HG03025 (cell line): ENCODE measurements around the gene ADPRM.

Experiments
- ATAC-seq: cut with Tn5 transposase; IDR thresholded peaks from one replicate; pipeline ENCODE4 v1.9.1; 2021; ENCODE audit warnings: mild to moderate bottlenecking, moderate library complexity; ENCODE audit not compliant: unreplicated experiment, low FRiP score

The ADPRM gene

DNA sequence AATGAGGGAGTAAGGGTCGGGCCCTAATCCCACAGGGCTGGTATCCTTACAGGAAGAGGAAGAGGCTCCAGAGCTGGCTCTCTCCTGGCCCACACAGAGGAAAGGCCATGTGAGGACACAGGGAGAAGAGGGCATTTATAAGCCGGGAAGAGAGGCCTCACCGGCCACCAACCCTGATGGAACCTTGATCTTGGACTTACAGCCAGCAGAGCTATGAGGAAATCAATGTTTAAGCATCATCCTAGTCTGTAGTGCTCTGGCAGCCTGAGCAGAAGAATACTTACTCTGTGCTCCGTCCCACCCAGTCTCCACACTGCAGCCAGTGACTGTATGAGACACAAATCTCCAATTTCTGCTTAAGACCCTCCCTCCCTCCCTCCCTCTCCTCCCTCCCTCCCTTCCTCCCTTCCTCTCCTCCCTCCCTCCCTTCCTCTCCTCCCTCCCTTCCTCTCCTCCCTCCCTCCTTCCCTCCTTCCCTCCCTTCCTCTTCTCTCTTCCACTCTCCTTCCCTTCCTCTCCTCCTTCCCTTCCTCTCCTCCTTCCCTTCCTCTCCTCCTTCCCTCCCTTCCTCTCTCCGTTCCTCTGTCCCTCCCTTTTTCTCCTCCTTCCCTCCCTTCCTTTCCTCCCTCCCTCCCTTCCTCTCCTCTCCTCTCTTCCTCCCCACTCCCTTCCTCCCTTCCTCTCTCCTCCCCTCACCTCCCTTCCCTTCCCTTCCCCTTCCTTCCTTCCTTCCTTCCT is 41.3 kb downstream of the ADPRM start:
- no peak for ATAC-seq

DNA sequence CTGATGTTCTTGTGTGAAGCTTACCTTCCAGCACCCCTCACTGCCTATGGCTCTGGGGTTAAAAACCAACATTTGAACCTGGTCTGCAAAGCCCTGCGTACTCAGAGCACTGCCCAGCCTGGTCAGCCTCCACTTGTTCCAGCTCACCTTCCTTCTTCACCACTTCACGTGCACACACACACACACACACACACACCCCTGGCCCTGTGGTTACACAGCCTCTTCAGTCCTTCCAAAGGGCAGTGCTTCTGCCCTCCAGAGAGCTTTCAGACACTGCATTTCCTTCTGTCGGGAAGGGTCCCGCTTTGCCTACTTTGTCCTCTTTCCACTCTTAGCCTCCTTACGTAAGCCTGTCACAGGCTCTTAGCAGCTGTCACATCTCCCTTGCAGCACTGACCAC is 42.0 kb downstream of the ADPRM start:
- no peak for ATAC-seq

DNA sequence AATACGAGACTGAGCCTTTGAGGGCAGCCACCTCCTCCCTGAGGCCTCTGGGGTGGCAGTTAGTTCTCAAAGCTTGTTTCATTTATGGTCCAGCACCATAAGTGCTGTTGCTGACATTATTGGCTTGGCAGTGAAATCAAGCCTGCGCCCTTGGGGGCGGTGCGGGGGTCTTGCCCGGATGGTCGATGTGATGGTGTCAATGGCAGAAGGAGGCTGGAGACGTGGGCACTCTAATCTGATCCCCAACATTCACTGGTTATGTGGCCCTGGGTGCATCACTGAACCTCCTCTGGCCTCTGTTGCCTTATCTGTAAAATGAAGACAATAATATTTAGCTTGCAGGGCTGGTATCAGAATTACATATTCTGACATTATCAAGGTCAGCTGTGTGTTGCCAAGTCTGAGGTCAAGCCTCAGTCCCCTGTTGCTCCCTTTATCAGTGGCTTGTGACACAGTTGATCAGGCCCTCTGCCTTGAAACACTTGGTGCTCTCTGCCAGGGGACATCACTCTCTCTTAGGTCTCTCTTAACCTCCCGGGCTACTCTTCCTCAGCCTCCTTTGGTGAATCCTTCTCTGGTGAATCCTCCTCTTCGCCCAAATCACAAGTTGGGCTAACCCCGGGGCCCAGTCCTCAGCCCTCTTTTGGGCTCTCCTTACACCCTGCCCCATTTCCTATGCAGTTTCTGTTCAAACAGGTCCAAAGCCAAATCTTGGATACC is 44.2 kb downstream of the ADPRM start:
- no peak for ATAC-seq

DNA sequence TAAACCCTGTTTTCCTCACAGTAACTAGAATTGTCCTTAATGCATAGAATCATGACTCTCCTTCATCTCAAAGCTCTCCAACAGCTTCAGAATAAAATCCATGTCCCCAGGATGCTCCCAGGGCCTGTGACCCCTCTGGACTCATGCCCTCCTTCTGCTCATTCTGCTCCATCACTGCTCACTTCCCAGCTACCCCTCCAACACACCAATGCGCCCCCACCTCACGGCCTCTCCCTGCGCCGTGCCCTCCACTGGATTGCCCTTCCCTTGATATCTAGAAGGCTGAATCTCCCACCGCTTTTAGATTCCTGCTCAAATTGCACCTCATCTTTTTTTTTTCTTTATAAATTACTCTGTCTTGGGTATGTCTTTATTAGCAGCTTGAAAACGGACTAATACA is 45.0 kb downstream of the ADPRM start:
- ATAC-seq: no peak

DNA sequence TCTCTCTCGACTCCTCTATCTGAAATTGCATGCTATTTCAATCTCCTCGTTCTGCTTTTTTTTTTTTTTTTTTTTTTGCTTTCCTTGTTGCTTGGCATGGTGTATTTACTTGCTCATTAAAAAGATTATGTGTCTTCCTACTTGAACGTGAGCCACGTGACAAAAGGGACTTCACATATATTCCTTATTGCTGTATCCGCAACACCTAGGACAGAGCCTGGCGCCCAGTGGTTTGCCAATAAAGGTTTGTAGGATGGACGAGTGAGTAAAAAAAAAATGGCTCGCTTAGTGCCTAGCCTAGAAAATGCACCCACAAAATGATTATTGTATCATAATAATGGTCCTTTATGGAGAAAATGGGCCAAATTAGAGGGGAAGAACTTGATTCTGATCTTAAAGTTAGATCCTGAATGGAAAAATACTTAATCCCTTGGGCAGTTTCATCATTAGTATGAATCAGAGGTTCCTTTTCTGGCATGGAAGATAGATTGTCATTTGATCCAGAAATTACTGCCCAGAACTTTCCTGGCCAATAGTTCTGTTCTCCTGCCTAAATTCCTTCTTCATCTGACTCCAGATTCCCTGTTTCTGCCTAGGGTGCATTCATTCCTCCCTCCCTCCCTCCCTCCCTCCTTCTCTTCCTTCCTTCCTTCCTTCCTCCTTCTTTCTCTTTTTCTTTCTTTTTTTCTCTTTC is 46.1 kb downstream of the ADPRM start:
- ATAC-seq: no peak

DNA sequence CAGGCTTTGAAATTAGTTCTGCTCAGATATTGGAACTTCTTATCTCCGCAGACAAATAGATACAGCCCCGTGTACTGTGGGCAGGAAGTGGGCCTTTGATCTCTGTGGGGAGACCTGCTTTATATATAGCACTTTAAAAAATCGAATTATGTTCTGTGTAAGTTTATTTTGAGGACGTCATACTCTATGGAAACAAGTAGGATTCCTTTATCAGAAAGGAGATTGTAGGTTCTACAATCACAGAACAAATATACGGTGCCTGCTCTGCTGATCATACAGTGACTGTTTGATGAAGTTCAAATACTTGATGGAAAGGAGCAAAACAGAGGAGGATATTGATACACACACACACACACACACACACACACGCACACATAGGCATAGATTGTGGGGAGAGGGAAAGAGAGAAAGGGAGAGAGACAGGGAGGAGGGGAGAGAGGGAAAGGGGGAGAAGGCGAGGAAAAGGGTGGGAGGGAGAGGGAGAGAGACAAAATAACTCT is 47.2 kb downstream of the ADPRM start:
- ATAC-seq: no peak

DNA sequence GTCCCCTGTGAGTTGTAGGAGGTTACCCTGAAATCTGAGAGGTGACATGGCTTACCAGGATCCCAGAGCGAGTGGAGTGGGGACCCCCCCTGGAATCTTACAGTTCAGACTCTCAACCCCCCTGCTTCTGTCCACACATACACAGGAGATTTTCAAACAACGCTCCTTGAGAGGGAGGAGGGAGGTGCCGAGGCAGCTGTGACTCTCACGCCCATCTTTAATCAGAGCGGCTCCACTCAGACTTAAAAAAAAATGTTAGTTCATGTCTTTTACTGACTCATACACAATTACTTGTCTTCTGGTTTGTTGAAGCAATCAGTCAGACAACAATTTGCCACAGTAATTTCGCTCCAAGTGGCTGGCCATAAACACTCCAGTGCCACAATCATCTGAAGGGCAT is 47.8 kb downstream of the ADPRM start:
- no peak for ATAC-seq

DNA sequence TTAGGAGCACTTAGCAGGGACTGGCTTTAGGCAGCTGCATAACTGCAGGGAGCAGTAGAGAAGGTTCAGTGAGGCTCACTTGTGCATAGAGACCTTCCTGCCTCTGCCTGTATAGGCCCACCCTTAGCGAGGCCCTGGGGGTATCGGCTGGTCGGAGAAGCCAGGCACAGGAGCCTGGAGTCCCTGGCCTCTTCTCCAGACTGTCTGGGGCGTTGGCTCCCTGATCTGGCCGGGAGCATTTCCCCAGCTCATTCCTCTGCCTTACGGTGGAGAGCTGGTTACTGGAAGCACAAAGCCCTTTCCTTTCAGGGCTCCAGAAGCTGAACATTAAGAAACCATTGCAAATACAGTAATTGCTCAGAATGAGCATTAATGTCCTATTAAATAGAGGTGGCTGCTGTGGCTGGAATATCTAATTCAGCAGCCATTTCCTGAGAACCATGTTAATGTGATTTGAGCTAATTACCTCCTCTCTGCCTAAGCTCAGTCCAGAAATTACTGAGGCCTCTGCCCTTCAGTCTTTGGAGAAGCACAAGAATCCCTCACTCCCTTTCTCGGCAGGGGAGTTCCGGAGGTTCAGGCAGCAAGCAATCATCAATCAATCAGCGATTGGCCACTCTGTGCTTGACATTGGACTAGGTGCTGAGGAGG is 51.3 kb downstream of the ADPRM start:
- no peak for ATAC-seq

DNA sequence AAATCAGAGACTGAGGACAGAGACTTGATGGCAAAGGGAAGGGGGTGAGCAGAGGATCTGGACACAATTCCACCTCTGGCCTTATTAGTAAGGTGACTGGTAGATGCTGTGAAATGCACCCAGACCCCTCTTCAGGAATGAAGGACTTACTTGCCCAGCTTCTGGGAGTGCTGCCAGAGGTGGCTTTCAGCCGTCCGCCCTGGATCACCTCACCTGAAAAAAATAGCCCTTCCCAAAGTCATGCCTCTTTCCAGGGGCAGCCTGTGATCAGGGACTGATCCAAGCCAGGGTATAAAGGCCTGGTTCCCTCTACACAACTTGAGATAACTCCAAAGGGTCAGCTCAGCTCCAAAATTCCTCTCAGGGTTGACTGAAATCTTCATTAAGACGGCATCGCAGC is 52.8 kb downstream of the ADPRM start:
- no peak for ATAC-seq

DNA sequence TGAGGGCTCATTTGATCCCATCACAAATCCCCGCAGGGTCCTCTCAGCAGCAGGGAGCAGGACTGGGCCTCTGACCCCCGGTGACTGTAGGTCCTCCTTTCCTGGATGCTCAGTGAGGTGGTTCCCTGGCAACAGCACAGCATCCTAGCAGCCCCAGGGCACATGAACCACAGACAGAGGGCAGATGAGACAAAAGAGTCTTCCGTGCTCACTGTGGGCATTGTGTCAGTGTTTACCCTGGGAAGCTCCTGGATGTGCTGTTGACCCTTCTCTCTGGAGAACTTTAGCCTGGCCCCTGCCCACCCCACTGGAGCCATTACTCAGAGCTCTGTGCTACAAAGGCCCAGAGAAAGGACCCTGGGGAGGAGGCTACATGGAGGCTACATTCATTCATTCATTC is 54.2 kb downstream of the ADPRM start:
- no peak for ATAC-seq

DNA sequence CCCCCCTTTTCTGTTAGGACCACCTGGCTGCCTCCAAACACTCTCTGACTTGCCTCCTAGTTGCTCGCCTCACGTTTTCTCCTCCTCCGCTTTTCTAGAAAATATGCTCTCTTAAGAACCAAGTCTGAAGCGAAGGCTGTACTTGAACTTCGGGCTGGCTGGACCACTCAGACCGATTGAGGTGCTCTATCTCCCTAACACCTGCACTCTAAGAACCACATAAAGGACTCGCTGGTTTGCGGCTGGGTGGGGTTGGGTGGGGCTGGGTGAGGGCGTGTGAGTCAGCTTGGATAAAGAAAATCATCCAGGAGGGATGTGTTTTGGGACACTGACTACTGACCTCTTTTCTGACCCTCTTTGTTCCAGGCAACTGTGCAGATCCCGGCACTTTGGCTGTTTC is 55.3 kb downstream of the ADPRM start:
- ATAC-seq: no peak

DNA sequence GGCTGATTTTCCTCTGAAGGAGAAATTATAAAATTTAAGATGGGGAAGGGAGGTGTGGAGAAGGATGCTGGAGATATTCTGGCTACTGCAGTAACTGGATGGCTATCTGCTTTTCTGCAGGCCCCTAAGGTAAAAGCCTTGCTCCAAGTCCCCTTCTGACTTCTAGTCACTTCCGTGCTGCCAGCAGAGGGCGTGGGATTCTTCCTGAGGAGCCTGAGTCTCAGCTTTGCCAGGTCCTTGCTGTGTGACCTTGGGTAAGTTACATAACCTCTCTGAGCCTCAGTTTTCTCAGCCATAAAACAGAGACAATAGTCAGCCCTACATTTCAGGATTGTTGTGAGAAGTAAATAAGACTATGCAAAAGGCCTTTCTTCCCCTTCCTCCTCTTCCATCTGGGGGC is 56.7 kb downstream of the ADPRM start:
- no peak for ATAC-seq

DNA sequence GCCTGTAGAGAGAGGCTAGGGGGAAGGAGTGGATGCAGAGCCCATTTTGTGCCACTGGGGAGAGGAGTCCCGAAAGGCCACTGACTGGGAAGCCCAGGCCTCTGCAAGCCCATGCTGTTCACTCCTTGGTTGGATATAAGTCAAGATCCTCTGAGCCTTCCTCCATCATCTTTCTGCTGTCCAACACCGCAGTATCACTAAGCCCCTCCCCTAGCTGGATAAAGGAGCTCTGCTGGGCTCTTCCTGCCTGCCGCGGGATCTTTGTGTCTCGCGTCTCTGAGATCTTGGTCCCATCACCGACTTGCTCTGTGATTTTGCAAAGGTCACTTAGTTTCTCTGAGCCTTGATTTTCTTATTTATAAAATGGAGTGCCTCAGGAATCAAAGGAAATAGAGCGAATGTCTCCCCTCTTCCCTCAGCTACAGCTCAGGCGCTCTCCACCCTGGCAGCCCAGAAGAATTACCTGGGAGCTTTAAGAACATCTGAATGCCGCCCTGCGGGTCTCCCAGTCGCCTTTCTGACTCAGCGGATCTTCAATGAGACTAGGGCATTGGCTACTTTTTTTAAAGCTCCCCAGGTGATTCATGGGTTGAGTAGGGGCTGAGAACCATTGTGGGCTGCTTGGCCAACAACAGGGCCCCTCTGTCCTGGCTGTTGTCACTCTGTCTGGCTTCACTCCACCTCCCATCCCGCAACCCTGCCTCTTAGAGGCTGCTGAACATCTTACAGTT is 57.6 kb downstream of the ADPRM start:
- no peak for ATAC-seq

DNA sequence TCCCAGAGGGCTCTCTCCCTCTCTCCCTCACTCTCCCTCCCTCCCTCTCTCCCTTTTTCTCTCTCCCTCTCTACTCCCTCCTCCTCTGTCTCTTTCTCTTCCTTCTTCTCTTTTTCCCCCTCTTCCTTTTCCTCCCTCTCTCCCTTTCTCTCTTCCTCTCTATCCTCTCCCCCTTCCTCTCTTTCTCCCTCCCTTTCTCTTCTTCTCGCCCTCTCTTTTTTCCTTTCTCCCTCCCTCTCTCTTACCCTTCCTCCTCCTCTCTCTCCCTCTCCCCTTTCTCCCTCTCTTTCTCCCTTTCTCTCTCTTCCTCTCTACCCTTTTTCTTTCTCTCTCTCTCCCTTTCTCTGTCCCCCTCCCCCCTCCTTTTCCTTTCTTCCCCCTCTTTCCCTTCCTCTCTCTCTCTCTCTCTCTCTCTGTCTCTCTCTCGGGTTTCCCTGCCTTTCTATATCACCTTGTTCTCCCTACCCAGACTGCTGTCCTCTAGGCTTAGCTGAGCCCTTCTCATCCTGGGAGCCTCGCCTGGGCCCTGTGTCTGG is 58.3 kb downstream of the ADPRM start:
- ATAC-seq: no peak

DNA sequence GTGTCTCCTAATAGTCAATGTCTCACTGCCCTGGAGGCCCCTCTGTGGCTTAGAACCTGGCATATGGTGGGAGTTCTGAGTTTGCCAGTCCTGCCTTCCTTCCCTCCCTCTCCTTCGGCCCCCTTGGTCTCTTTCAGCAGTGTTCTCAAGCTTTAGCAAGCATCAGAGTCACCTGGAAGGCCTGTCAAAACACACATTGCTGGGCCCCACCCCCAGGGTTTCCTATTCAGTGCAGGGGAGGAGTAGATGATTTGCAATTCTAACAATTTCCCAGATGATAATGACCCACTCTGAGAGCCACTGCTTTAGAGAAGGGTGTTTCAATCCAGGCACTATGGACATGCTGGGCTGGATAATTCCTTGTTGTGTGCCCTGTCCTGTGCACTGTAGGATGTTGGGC is 58.8 kb downstream of the ADPRM start:
- ATAC-seq: no peak

DNA sequence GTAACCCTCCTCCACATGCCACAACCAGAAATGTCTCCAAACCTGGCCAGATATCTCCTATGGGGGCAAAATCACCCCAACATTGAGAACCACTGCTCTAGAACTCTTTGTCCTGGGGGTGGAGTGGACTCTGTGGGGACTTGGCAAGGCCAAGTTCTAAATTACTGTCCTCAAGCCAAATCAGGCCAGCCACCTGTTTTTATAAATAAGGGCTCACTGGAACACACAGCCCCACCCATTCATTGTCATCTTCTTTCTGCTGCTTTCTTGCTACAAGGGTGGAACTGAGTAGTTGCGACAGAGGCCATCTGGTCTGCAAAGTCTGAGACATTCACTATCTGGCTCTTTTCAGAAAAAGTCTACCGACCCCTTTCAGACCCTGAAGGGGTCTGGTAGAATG is 59.2 kb downstream of the ADPRM start:
- ATAC-seq: no peak

DNA sequence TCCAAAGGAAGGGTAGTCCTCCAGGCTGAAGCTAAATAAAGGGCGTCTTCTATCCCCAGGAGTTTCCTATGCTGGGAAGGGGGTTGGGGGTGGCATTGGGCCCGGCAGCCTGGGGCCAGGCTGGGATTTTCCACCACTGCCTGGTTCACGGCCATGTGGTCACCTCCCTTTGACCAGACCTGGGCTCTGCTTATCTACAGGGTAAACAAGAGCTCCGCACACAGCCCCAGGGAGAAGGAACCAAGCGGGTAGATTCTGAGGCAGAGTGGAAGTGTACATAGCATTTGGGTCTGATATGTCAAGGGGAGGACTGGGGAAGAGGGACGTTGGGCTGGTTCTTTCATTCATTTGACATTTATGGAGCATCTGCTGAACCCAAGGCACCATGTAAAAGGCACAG is 59.7 kb downstream of the ADPRM start:
- no peak for ATAC-seq

DNA sequence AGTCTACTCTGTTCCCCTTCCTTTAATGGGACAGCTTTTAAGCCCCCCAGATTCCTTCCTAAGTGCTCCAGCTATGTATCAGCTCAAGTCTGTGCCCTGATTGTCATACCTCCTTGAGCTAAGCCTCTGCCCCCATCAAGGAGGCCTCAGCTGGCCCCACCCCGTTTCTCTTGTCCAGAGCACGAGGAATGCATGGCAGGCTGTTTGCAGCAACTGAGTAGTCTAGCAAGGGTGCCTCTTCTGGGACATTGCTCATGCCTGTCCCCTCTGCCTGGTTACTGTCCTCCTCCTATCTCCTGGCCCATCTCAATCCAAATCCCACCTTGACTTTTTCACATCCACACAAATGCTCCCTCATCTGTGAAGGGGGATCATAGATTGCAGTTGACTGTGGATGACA is 60.3 kb downstream of the ADPRM start:
- no peak for ATAC-seq

DNA sequence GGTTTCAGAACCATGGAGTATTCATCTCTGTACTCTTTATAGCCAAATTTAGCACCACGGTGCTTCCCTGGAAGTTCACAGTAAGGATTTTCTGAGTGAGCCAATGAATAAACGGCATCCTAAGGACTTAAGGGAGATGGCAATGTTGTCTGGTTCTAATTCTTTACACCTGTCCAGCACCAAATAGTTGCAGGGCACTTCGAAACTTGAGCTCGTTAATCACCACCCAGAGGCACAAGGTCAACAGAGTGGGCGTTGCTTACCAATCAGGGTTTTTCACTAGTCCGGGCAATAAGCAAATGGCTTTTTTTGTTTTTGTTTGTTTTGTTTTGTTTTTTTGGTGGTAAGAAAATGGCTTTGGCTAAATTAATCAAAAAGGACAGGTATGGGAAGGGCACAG is 60.7 kb downstream of the ADPRM start:
- ATAC-seq: no peak
